GM12891 (cell line): ENCODE results near the gene UBE2E3.
A peak's percentile ranks its signal among the peaks of the same experiment; 100 is the strongest.

ENCODE experiments used
- PAX5 ChIP-seq: IDR thresholded peaks from 2 replicates; pipeline ENCODE4 v1.6.1; 2011; ENCODE audit warnings: low read length, moderate library complexity, mild to moderate bottlenecking; ENCODE audit not compliant: insufficient read depth, severe bottlenecking
- POLR2A ChIP-seq: IDR thresholded peaks from 2 replicates; pipeline ENCODE4 v1.6.1; 2011; ENCODE audit warnings: low read depth, low read length, control low read depth
- POLR2AphosphoS5 ChIP-seq: IDR thresholded peaks from 2 replicates; pipeline ENCODE4 v1.6.1; 2011; ENCODE audit warnings: low read depth, low read length, control low read depth
- POU2F2 ChIP-seq: IDR thresholded peaks from 2 replicates; pipeline ENCODE4 v1.6.1; 2011; ENCODE audit warnings: low read depth, mild to moderate bottlenecking, control low read depth, low read length, moderate library complexity
- SPI1 ChIP-seq: IDR thresholded peaks from 2 replicates; pipeline ENCODE4 v1.6.1; 2011; ENCODE audit warnings: low read depth, low read length, control low read depth
- TAF1 ChIP-seq: IDR thresholded peaks from 2 replicates; pipeline ENCODE4 v1.6.1; 2011; ENCODE audit warnings: low read depth, low read length, control low read depth

DNA sequence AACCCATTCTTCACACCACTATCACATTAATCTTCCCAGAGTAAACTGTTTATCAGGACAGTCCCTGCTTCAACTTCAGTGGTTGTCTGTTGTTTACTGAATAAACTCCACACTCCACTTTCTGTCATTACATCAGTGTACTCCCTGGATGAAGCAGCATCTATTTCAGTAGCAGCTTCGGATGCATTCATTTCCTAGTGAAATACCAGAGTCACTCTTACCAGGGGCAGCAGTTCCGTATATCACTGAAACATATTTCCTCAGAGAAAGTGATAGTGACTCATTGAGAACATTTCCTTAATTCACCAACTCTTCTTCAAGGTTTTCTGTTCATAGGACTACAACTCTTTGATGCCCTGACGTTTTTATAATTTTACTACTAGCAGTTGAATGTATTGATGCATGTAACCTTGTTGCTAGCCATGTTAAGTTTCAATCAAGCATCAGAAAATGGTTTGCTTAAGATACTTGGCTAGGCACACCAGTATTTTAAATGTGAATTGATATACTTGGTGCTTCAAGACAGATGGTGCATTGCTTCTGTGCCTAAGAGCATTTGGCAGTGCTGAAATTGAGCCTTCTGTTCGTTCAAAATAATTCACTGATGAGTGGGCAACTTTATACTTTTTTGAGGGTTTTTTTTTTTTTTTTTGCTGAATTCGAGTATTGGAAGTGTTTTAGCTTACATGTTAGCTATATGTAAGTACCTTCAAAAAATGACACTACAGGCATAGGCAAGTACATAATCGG, 92.3 kb downstream of the UBE2E3 start:
- no peak for TF ChIP-seq PAX5
- no peak for TF ChIP-seq POLR2AphosphoS5
- no peak for TF ChIP-seq TAF1
- 0 out of 2 replicates have a peak, but pooled peaks have one; percentile 27 for TF ChIP-seq SPI1
- TF ChIP-seq POLR2A: no peak
- TF ChIP-seq POU2F2: no peak
